GM11168 (cell line): Measurements from ENCODE around the gene FREM1.

Experiments
- in situ Hi-C: fragments of 300-500 bp; cut with MboI; formaldehyde crosslinking; loops from one replicate; pipeline ENCODE4 v1.12.0; 2022; ENCODE audit warnings: low sequenced_read_pairs; ENCODE audit not compliant: unreplicated experiment

Gene FREM1

DNA sequence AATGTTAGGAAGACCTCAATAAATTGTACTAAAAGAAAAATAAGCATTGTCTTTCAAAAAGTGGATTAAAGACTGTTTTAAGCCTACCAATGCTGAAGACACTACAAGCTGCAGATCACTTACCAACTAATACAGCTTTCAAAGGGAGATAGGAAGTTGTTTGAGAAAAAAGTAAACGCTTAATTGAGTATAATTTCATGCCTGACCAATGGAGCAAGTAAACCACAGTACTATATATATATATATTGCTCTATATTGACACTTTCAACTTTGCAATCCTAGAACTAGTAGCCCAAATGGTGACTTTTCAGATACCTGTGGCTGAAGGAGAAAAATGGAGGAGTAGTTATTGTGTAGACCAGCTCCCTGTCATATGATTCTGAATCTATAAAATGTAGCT is 85.7 kb downstream of the FREM1 start:
- in situ Hi-C loops = no loop called here

GRCh38 chr9:14823800-14824199 is 86.4 kb downstream of the FREM1 start:
- in situ Hi-C loops = no loop called here

- in situ Hi-C loops = no loop called here
These were observed 87.6 kb downstream of the FREM1 start for GRCh38 chr9:14822666-14823065.

DNA sequence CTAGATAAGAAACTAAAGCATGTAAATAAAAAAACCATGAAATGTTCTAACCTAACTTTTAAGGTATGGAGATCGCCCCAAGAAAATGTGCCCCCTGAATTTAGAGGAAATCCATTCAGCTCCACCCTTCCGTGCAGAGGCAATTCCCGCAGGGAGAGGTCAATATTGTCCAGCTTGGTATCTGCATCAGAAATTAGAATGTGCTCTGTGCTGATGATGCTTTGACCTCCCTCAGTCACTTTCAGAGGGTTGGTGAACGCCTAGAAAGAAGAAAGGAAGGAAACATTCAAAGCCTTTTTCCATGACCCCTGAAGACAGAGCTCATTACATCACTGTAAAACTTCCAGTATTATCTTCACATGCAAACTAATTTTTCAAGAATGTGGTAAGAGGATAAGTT is 91.0 kb downstream of the FREM1 start:
- in situ Hi-C loops = no loop called here

DNA sequence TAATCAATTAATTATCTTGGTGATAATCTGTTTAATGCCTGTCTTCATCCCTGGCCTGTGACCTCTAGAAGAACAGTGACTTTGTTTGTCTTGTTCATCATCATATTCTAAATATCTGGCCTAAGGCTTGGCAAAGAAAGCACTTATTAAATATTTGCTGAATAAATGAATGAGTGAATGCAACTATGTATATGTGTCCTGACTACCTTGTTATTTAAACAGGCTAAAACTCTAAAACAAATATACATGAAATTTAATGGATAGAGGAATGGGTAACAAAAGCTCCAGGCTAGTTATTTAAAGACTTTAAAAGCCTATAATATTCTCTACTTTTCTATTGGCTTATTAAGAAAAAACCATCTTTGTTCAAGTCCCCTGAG is 96.0 kb downstream of the FREM1 start:
- in situ Hi-C loops = no loop called here

DNA sequence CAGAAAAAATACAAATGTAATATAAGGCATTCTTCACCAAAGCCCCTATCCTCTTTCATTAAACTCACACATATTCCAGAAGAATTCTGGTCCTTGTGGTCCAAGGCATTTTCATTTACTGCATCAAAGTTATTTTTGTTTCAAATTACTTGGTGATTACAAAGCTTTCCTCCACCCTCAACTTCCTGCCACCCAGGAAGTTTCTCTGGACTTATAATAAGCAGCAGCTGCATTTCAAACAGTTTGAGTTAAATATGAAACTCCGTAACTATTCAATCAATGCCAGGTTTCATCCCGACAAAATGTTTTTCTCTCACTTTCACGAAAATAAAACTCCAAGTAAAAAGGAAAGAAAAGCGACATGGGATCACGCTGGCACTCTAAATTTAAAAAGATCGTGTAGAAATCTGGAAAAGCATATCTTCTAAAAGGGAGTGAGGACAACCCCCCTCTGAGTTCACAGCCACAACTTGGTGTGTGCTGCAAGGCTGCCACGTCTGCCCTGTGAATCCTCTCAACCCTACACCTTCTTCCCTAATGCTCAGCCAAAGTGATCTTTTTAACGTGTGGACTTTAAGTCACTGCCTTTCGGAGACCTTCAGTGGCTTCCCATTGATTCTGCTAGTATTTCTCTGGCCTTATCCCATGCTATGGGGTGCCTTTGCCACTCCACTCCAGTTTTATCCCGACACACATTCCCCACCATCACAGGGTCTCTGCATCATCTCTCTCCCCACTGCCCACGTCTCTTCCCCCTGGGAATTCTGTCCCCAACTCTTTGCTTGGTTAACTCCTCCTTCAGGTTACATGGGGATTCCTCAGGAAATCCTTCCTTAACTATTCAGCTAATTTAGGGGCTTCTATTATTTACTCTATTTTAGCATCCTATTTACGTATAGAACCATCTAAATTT is 96.6 kb downstream of the FREM1 start:
- in situ Hi-C loops = no loop called here

GRCh38 chr9:14812806-14813205 is 97.4 kb downstream of the FREM1 start:
- in situ Hi-C loops = no loop called here

DNA sequence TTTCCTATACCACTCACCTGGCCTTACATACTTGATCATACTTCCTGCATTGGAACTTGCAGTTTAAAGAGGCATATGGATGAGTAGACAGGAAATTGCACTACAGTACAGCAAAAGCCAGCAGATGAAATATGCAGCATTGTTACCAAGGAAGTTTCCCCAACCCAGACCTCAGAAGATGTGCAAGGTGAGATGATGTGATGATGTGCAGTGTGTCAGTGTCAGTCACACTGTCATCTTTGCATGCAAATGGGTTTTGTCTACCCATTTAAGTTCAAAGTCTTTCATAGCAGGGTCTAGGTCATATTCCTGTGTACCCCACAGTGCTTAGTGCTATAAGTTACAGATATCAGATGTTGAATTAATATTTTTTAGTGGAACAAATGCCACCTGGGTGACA is 98.4 kb downstream of the FREM1 start:
- in situ Hi-C loops = no loop called here

- in situ Hi-C loops = no loop called here
These were observed 103.2 kb downstream of the FREM1 start for GRCh38 chr9:14806941-14807520.

GRCh38 chr9:14799030-14799429 is 111.2 kb downstream of the FREM1 start:
- in situ Hi-C loops = no loop called here

- in situ Hi-C loops = no loop called here
These were observed 112.8 kb downstream of the FREM1 start for GRCh38 chr9:14797435-14797834.

DNA sequence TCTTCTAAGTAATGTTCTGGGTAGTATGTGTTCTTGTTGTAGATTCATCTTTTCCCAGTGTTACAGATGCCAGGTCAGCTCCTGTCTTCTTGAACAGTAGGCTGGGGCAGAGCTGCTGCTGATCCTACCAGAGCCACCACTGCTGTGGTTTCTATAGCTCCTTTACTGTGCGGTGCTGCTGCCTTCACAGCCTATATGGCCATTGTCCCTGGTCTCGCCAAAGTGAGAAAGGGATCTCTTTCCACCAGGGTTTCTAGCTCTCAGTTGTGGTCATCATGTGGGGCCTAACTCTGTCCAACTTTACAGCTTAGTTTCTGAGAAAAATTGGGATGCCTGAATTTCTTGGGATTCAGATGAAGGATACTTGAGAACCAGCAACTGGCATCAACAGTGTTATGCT is 116.8 kb downstream of the FREM1 start:
- in situ Hi-C loops = no loop called here

- in situ Hi-C loops = no loop called here
These were observed 119.6 kb downstream of the FREM1 start for GRCh38 chr9:14790628-14791027.

GRCh38 chr9:14788846-14789245 is 121.4 kb downstream of the FREM1 start:
- in situ Hi-C loops = no loop called here

- in situ Hi-C loops = no loop called here
These were observed 126.9 kb downstream of the FREM1 start for GRCh38 chr9:14783358-14783757.

DNA sequence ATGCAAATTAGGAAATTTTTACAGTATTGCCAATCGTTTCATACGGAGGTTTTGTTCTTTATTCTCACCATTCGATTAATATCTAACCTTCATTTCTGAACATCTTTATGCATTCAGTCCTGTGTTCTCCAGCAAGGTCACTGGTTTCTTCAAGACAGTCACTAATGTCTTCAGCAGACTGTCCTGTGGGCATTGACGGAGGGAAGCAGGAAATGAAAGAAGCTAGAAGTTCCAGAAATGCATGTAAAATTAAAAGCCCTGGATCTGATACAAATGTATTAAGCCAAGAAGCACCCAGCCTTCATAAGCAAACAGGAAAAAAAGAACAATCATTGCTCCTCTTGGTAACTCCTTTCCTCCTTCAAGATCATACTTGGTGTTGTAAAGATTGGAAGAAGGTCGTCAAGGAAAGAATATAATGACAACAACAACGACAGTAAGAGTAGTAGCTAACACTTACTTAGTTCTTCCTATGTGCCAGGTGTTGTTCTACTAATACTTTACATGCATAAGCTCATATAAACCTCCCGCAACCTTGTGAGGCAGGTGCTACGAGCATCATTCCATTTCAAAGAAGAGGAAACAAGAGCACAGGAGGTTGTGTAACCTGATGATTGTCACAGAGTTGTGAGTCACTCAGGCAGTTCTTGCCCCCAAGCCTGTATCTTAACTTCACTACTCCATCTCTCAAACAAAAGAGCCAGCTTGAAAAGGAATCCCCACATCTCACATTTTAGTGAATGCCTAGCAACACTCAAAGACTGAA is 127.8 kb downstream of the FREM1 start:
- in situ Hi-C loops = no loop called here

DNA sequence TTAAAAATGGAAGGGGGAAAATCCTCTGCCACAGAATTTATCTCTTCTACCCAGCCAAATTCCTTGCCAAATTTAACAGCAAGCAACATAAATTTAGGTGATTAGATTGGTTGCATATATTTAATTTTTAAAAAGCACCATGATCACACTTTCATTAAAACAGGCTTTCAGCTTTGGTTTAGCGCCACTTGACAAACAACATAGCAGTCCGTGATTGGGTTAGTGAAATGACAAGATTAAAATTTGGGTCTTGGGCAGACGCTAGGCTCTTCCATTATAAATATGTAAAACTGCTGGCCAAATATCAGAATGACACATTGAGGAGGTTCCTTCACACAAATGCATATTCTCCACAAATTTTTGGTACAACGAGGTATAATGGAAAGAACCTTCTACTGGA is 129.5 kb downstream of the FREM1 start:
- in situ Hi-C loops = no loop called here

DNA sequence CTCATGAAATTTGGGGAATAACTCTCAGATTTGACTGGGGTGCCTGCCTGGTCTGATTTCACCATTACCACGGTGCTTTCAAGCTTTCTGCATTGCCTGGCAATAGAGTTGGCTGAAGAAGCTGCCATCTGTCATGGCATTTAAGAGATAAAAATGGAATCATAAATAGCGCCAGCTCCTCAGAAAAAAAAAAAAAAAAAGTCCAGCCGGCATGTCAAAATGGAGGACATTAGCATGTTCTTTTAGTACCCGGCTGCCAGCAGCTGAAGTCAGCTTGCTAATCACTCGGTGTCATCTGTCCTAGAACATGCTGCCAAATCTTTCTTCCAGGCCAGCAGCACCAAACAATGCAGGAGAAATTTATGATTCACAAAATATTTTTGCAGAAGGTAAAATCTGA is 130.0 kb downstream of the FREM1 start:
- in situ Hi-C loops = no loop called here

DNA sequence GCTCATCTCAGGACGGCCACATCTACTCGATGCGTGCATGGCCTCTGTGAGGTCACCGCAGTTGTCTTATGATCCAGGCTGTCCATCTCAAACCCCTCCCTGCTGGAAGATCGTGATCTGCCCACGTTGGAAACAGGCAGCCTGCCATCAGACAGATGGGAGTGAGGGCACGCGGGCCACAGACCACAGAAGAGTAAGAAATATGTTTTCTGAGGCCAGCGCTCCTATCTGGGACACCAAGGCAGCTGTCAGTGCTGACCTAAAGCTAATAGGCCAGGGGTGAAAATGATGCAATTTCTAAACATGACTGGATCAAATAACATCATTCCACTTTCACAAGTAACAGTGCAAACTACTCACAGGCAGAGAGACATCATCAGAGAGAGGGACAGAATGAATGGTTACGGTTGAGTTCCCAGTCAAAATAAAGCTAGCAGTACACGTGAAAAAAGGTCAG is 130.6 kb downstream of the FREM1 start:
- in situ Hi-C loops = no loop called here

GRCh38 chr9:14778565-14778964 is 131.7 kb downstream of the FREM1 start:
- in situ Hi-C loops = no loop called here

DNA sequence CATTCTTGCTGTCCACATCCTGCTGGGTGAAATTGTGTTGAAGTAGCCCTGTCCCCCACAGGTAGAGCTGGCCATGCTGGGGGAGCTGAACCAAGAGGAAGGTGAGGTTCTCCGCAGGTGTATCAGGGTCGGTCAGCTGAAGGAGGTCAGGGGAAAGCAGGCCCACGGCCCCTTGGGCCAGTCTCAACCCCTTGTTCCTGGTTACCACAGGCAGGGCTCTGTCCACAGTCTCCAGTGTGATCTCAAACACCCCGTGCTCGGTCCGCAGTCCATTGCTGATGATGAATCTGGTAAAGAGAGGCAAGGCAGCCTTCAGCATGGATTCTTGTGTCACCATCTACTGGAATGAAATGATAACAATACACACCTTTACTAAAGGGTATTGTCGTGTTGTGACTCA is 134.3 kb downstream of the FREM1 start:
- in situ Hi-C loops = no loop called here
